ENCODE results near the gene PCBP1. TPM values are rescaled to one million over a fixed set of nuclear protein-coding genes. Genes with fewer than 3 reads are reported as not detected.
"Not testable (repeated sequence)": the region's sequence is repeated elsewhere in the genome, so short reads cannot be mapped to it uniquely, and the experiment has no call there.

Gene PCBP1
- total and polyA plus RNA-seq, 2 donors (not counting 1 experiment from before 2014, with no cell fraction given), result 42.1 to 104 TPM

GRCh38 chr2:70128005-70128404 lies 40.7 kb downstream of the PCBP1 start:
- Histone ChIP-seq H3K36me3 (ENCODE audit: control insufficient read depth, insufficient read depth, low read length) (no peaks in the 10 kb centered on the region), H3K4me2 (ENCODE audit: extremely low read depth, insufficient read depth, low read length) (no peak overlapping the region), H3K27ac (ENCODE audit: insufficient read depth, low read length) (no peak overlapping the region), H2AFZ (ENCODE audit: low read length) (no peak overlapping the region), H3K9me3 (ENCODE audit: control insufficient read depth, insufficient read depth, low read depth, low read length) (no peaks in the 10 kb centered on the region), H3K79me2 (ENCODE audit: control insufficient read depth, insufficient read depth, low read length) (no peaks in the 10 kb centered on the region), H3K4me3 (replicated peaks in 1 of 4; ENCODE audit: control extremely low read depth in 1 of 4, insufficient read depth in 1 of 4, low read depth in 3 of 4, low read length in 4 of 4) (no peak overlapping the region), H3K9ac (ENCODE audit: insufficient read depth, low read length) (no peak overlapping the region), H3K4me1 (ENCODE audit: control insufficient read depth, extremely low read depth, insufficient read depth, low read length) (peaks cover 16% of the 10 kb centered on the region), H3K27me3 (ENCODE audit: control insufficient read depth, insufficient read depth, low read length) (no peaks in the 10 kb centered on the region), H4K20me1 (ENCODE audit: control insufficient read depth, extremely low read depth, insufficient read depth, low read length) (no peaks in the 10 kb centered on the region)
- DNase-seq (ENCODE audit: low read depth in 2 of 2), result no peak
- TF ChIP-seq EZH2 (IDR thresholded peaks at IDR 0.05; ENCODE audit: low read length, missing control alignments), result no peak
- TF ChIP-seq, protein P1, sequence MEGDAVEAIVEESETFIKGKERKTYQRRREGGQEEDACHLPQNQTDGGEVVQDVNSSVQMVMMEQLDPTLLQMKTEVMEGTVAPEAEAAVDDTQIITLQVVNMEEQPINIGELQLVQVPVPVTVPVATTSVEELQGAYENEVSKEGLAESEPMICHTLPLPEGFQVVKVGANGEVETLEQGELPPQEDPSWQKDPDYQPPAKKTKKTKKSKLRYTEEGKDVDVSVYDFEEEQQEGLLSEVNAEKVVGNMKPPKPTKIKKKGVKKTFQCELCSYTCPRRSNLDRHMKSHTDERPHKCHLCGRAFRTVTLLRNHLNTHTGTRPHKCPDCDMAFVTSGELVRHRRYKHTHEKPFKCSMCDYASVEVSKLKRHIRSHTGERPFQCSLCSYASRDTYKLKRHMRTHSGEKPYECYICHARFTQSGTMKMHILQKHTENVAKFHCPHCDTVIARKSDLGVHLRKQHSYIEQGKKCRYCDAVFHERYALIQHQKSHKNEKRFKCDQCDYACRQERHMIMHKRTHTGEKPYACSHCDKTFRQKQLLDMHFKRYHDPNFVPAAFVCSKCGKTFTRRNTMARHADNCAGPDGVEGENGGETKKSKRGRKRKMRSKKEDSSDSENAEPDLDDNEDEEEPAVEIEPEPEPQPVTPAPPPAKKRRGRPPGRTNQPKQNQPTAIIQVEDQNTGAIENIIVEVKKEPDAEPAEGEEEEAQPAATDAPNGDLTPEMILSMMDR (conservative IDR thresholded peaks at IDR 0.05 in 1 of 2, IDR thresholded peaks at IDR 0.05 in 1 of 2; ENCODE audit: low read depth in 1 of 2, low read length in 2 of 2), result no peak

DNA sequence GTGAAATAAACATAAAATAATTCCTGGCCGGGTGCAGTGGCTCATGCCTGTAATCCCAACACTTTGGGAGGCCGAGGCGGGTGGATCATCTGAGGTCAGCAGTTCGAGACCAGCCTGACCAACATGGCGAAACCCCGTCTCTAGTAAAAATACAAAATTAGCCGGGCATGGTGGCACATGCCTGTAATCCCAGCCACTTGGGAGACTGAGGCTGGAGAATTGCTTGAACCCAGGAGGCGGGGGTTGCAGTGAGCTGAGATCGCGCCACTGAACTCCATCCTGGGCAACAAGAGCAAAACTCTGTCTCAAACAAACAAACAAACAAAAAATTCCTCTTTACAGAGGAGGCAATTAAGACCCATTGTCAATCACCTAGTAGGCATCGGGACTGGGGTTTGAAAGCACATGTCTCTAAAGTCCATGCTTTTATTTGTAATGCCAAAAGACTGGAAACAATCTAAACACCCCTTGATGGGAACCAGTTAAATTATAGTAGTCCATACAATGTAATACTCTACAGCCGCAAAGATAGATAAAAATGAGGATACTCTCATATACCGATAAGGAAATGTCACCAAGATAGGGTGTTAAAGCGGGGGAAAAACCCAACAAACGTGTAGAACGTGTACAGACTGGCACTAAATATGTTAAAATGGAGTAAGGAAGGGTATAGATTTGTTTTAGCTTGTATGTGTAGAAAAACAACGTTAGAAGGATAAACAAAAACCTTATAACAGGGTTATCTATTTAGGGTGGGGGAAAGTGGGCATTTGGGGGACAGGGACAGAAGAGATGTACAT lies 44.3 kb downstream of the PCBP1 start:
- not testable (repeated sequence) for H3K9ac ChIP-seq (ENCODE audit: insufficient read depth, low read length)

GRCh38 chr2:70132244-70133126 lies 45.2 kb downstream of the PCBP1 start:
- Histone ChIP-seq H2AFZ (ENCODE audit: low read length) (peak overlapping the region; percentile 42), H3K36me3 (ENCODE audit: control insufficient read depth, insufficient read depth, low read length) (no peaks in the 10 kb centered on the region), H3K79me2 (ENCODE audit: control insufficient read depth, insufficient read depth, low read length) (no peaks in the 10 kb centered on the region), H3K4me3 (replicated peaks in 1 of 4; ENCODE audit: control extremely low read depth in 1 of 4, insufficient read depth in 1 of 4, low read depth in 3 of 4, low read length in 4 of 4) (peak overlapping the region; percentile 5 to 48 (median 34)), H3K4me2 (ENCODE audit: extremely low read depth, insufficient read depth, low read length) (peak overlapping the region; percentile 53), H4K20me1 (ENCODE audit: control insufficient read depth, extremely low read depth, insufficient read depth, low read length) (no peaks in the 10 kb centered on the region), H3K27me3 (ENCODE audit: control insufficient read depth, insufficient read depth, low read length) (no peaks in the 10 kb centered on the region), H3K27ac (ENCODE audit: insufficient read depth, low read length) (peak overlapping the region; percentile 75), H3K9me3 (ENCODE audit: control insufficient read depth, insufficient read depth, low read depth, low read length) (no peaks in the 10 kb centered on the region), H3K9ac (ENCODE audit: insufficient read depth, low read length) (peak overlapping the region; percentile 21), H3K4me1 (ENCODE audit: control insufficient read depth, extremely low read depth, insufficient read depth, low read length) (peaks cover 17% of the 10 kb centered on the region)
- TF ChIP-seq EZH2 (IDR thresholded peaks at IDR 0.05; ENCODE audit: low read length, missing control alignments), result no peak
- TF ChIP-seq, protein P1 (conservative IDR thresholded peaks at IDR 0.05 in 1 of 2, IDR thresholded peaks at IDR 0.05 in 1 of 2; ENCODE audit: low read depth in 1 of 2, low read length in 2 of 2), result peak in 1 of 2 donors; percentile 1
- DNase-seq (ENCODE audit: low read depth in 2 of 2), result peak; percentile 54 to 76

More for the DNA sequence above, 44.3 kb downstream of the PCBP1 start:
- H3K36me3 ChIP-seq (ENCODE audit: control insufficient read depth, insufficient read depth, low read length); H3K9me3 ChIP-seq (ENCODE audit: control insufficient read depth, insufficient read depth, low read depth, low read length); H2AFZ ChIP-seq (ENCODE audit: low read length); H4K20me1 ChIP-seq (ENCODE audit: control insufficient read depth, extremely low read depth, insufficient read depth, low read length); H3K79me2 ChIP-seq (ENCODE audit: control insufficient read depth, insufficient read depth, low read length); H3K27me3 ChIP-seq (ENCODE audit: control insufficient read depth, insufficient read depth, low read length); H3K4me2 ChIP-seq (ENCODE audit: extremely low read depth, insufficient read depth, low read length); DNase-seq (ENCODE audit: low read depth in 2 of 2): not testable (repeated sequence)
- peak overlapping the region; percentile 75 for H3K27ac ChIP-seq (ENCODE audit: insufficient read depth, low read length)
- peaks cover 15% of the 10 kb centered on the region for H3K4me1 ChIP-seq (ENCODE audit: control insufficient read depth, extremely low read depth, insufficient read depth, low read length)
- H3K4me3 ChIP-seq (replicated peaks in 1 of 4; ENCODE audit: control extremely low read depth in 1 of 4, insufficient read depth in 1 of 4, low read depth in 3 of 4, low read length in 4 of 4), result peak overlapping the region in 1 of 4 experiments; percentile 36

Data from fibroblast of lung (primary cell).